ENCODE results near the gene OR8B2.

DNA sequence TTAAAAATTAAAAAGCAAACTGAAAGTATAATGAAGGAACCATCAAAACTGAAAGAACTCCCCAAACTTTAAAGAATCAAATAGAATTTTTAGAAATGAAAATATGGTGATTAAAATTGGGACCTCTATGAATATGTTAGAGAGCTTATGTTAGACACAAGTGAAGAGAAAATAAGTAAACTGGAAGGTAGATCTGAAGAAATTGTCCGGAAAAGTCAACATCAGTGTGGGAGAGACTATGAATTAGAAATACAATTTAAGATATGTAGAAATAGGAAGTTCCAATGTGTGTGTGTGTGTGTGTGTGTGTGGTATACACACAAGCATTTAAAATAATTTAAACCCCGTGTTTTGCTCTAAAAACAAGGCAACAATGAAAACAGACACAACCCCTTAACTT is 45.3 kb upstream of the OR8B2 start:
- TF ChIP-seq, protein P1, sequence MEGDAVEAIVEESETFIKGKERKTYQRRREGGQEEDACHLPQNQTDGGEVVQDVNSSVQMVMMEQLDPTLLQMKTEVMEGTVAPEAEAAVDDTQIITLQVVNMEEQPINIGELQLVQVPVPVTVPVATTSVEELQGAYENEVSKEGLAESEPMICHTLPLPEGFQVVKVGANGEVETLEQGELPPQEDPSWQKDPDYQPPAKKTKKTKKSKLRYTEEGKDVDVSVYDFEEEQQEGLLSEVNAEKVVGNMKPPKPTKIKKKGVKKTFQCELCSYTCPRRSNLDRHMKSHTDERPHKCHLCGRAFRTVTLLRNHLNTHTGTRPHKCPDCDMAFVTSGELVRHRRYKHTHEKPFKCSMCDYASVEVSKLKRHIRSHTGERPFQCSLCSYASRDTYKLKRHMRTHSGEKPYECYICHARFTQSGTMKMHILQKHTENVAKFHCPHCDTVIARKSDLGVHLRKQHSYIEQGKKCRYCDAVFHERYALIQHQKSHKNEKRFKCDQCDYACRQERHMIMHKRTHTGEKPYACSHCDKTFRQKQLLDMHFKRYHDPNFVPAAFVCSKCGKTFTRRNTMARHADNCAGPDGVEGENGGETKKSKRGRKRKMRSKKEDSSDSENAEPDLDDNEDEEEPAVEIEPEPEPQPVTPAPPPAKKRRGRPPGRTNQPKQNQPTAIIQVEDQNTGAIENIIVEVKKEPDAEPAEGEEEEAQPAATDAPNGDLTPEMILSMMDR (IDR thresholded peaks at IDR 0.05 in 2 of 3, conservative IDR thresholded peaks at IDR 0.05 in 1 of 3; ENCODE audit: borderline replicate concordance in 1 of 3, insufficient read depth in 1 of 3, low read depth in 2 of 3, low read length in 2 of 3) = no peak
- TF ChIP-seq POLR2AphosphoS5 (IDR thresholded peaks at IDR 0.05; ENCODE audit: low read depth, low read length) (no peak), EGR1 (IDR thresholded peaks at IDR 0.05; ENCODE audit: low read depth) (no peak), POLR2A (IDR thresholded peaks at IDR 0.05; ENCODE audit: borderline replicate concordance, extremely low read depth, insufficient read depth, insufficient read length) (no peak), YY1 (IDR thresholded peaks at IDR 0.05; ENCODE audit: extremely low read depth, insufficient replicate concordance, low read depth, low read length) (no peak), FOSL1 (IDR thresholded peaks at IDR 0.05; ENCODE audit: low read depth) (no peak), ZNF274 (IDR thresholded peaks at IDR 0.05; ENCODE audit: low read depth, low read length) (no peak), JUND (IDR thresholded peaks at IDR 0.05) (no peak), SP1 (IDR thresholded peaks at IDR 0.05; ENCODE audit: low read depth) (no peak), ATF3 (IDR thresholded peaks at IDR 0.05) (no peak), EZH2 (IDR thresholded peaks at IDR 0.05) (no peak), SRF (IDR thresholded peaks at IDR 0.05; ENCODE audit: low read depth) (no peak)
- TF ChIP-seq, protein P2, sequence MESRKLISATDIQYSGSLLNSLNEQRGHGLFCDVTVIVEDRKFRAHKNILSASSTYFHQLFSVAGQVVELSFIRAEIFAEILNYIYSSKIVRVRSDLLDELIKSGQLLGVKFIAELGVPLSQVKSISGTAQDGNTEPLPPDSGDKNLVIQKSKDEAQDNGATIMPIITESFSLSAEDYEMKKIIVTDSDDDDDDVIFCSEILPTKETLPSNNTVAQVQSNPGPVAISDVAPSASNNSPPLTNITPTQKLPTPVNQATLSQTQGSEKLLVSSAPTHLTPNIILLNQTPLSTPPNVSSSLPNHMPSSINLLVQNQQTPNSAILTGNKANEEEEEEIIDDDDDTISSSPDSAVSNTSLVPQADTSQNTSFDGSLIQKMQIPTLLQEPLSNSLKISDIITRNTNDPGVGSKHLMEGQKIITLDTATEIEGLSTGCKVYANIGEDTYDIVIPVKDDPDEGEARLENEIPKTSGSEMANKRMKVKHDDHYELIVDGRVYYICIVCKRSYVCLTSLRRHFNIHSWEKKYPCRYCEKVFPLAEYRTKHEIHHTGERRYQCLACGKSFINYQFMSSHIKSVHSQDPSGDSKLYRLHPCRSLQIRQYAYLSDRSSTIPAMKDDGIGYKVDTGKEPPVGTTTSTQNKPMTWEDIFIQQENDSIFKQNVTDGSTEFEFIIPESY (IDR thresholded peaks at IDR 0.05; ENCODE audit: extremely low read depth, insufficient replicate concordance, low read length) = no peak

All from HCT116 (cell line).